ENCODE data around the gene SYNPO2.
"Not testable (repeated sequence)": the region's sequence is repeated elsewhere in the genome, so short reads cannot be mapped to it uniquely, and the experiment has no call there.

- not testable (repeated sequence) for TF ChIP-seq CTCF (conservative IDR thresholded peaks at IDR 0.05 in 1 of 2, IDR thresholded peaks at IDR 0.05 in 1 of 2; ENCODE audit: low read depth in 1 of 2, low read length in 2 of 2); EZH2 (IDR thresholded peaks at IDR 0.05; ENCODE audit: low read length, missing control alignments)
Measured at GRCh38 chr4:118977100-118977499, 88.4 kb downstream of the SYNPO2 start.

Data from fibroblast of lung (primary cell).